ENCODE results near the gene ZMYND12. TPM values are rescaled to one million over a fixed set of nuclear protein-coding genes. Genes with fewer than 3 reads are reported as not detected.

ZMYND12 gene
- total and polyA plus RNA-seq, 4 experiments from 2014 or later = 0.28 to 3.2 (median 0.96) TPM

DNA sequence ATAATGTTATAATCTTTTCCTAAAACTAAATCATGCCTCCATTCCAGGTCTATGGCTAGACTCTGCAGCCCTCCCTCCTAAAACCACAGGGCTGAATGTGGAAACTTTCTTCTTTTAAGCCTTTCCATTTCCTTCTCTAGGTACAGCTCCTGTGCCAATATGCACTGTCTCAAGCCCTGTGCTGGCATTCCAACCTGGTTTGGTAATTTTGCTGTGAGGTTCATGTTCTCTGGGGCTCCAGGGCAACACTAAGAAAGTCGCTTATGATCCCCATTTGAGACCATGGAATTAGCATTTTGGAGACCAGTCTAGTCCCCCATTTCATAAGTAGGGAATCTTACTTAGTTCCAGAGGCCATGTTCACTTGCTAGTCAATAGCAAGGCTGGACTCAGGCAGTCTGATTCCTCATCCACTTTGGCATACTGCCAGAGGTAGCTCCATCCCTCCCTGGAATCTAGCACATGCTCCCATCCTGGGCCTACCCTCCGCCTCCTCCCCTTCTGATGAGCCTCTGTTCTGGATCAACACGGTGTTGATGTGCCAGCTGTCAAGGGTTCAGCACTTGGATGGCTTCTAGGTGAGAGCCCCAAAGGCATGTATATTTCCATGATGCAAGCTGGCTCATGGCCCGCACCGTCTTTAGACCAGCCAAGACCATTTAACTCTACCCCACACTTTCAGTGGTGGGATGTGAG is 36.5 kb downstream of the ZMYND12 start:
- no peak for DNase-seq
- no peaks in the 10 kb centered on the region for H3K4me1 Mint-ChIP-seq
- H3K4me3 Mint-ChIP-seq = no peak overlapping the region
- no peak overlapping the region for H3K27ac Mint-ChIP-seq
- no peak overlapping the region for H3K4me3 ChIP-seq (ENCODE audit: low read length in 2 of 2)
- H3K4me1 ChIP-seq (ENCODE audit: insufficient read depth, low read length) = no peaks in the 10 kb centered on the region
- H3K9me3 Mint-ChIP-seq = no peaks in the 10 kb centered on the region
- no peaks in the 10 kb centered on the region for H3K27me3 ChIP-seq (ENCODE audit: insufficient read depth, low read length)
- H3K36me3 Mint-ChIP-seq = no peaks in the 10 kb centered on the region
- H3K27ac ChIP-seq (ENCODE audit: low read depth, low read length) = no peak overlapping the region
- CTCF ChIA-PET (ENCODE audit: partially characterized antibody) = no interaction called here
- H3K36me3 ChIP-seq (ENCODE audit: insufficient read depth, low read length) = no peaks in the 10 kb centered on the region
- no peaks in the 10 kb centered on the region for H3K9me3 ChIP-seq (ENCODE audit: control insufficient read depth in 1 of 2, low read length in 2 of 2)
- intact Hi-C loops (cut with micrococcal nuclease) = no loop called here
- POLR2A ChIA-PET (ENCODE audit: partially characterized antibody) = no interaction called here
- H3K27me3 Mint-ChIP-seq = peaks cover under 1 to 9% of the 10 kb centered on the region in 2 donors

DNA sequence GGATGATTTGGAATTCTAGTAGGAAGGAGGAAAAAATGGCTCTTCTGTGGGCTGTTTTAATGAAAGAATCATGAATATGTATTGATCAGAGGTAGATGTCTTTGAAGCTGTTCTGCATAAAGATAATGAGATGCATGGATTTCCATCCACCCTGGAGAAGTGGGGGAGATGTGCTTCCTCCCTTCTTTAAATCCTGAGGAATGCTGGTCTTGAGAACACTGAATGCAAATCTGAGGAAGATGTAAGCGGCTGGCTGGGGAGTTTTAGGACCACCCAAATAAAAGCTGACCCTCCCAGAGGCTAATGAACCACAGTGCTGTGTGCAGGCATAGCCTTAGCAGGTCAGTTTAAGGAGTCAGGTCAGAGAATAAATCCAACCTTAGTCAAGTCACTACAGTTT is 37.3 kb downstream of the ZMYND12 start:
- Histone ChIP-seq H3K9me3 (ENCODE audit: control insufficient read depth in 1 of 2, low read length in 2 of 2) (no peaks in the 10 kb centered on the region), H3K36me3 (ENCODE audit: insufficient read depth, low read length) (no peaks in the 10 kb centered on the region), H3K27ac (ENCODE audit: low read depth, low read length) (no peak overlapping the region), H3K4me1 (ENCODE audit: insufficient read depth, low read length) (no peaks in the 10 kb centered on the region), H3K4me3 (ENCODE audit: low read length in 2 of 2) (no peak overlapping the region), H3K27me3 (ENCODE audit: insufficient read depth, low read length) (no peaks in the 10 kb centered on the region)
- POLR2A ChIA-PET (ENCODE audit: partially characterized antibody) = no interaction called here
- intact Hi-C loops (cut with micrococcal nuclease) = no loop called here
- Mint-ChIP-seq H3K27ac (peak overlapping the region in 1 of 7 donors; percentile 5), H3K9me3 (no peaks in the 10 kb centered on the region), H3K36me3 (no peaks in the 10 kb centered on the region), H3K4me1 (no peaks in the 10 kb centered on the region), H3K4me3 (no peak overlapping the region), H3K27me3 (peaks cover 2 to 4% of the 10 kb centered on the region in 2 donors)
- CTCF ChIA-PET (ENCODE audit: partially characterized antibody) = no interaction called here
- no peak for DNase-seq

DNA sequence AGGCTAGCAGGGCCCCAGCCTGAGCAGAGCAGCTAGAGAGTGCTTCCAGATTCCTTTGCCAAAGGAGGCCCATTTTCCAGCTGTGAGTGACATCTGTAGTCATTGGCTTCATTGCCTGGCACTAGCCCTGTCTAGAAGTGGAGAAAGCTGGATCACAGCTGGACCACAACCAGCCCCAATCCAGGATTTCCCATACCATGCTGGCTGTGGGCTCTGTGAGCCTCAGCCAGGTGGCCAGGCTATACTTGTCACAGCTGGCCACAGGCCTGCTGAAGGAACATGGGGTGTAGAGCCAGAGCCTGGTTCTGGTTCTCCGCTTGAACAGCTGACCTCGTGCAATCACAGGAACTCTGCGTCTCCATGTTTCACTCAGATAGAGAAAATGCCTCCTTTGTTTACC is 38.7 kb downstream of the ZMYND12 start:
- ChIA-PET POLR2A (ENCODE audit: partially characterized antibody) (no interaction called here), CTCF (ENCODE audit: partially characterized antibody) (no interaction called here)
- intact Hi-C loops (cut with micrococcal nuclease) = no loop called here
- Histone ChIP-seq H3K36me3 (ENCODE audit: insufficient read depth, low read length) (no peaks in the 10 kb centered on the region), H3K9me3 (ENCODE audit: control insufficient read depth in 1 of 2, low read length in 2 of 2) (no peaks in the 10 kb centered on the region), H3K4me3 (ENCODE audit: low read length in 2 of 2) (no peak overlapping the region), H3K27me3 (ENCODE audit: insufficient read depth, low read length) (no peaks in the 10 kb centered on the region), H3K4me1 (ENCODE audit: insufficient read depth, low read length) (no peaks in the 10 kb centered on the region), H3K27ac (ENCODE audit: low read depth, low read length) (no peak overlapping the region)
- H3K36me3 Mint-ChIP-seq = no peaks in the 10 kb centered on the region
- peaks cover 2 to 6% of the 10 kb centered on the region in 2 donors for H3K27me3 Mint-ChIP-seq
- DNase-seq = no peak
- H3K9me3 Mint-ChIP-seq = no peaks in the 10 kb centered on the region
- H3K4me1 Mint-ChIP-seq = no peaks in the 10 kb centered on the region
- no peak overlapping the region for H3K4me3 Mint-ChIP-seq
- no peak overlapping the region for H3K27ac Mint-ChIP-seq

- Mint-ChIP-seq H3K27me3 (peaks cover 2 to 9% of the 10 kb centered on the region in 2 donors), H3K27ac (no peak overlapping the region), H3K4me1 (no peaks in the 10 kb centered on the region), H3K9me3 (no peaks in the 10 kb centered on the region), H3K4me3 (no peak overlapping the region), H3K36me3 (no peaks in the 10 kb centered on the region)
- DNase-seq = no peak
- H3K36me3 ChIP-seq (ENCODE audit: insufficient read depth, low read length) = no peaks in the 10 kb centered on the region
- no peak overlapping the region for H3K27ac ChIP-seq (ENCODE audit: low read depth, low read length)
- H3K27me3 ChIP-seq (ENCODE audit: insufficient read depth, low read length) = no peaks in the 10 kb centered on the region
- intact Hi-C loops (cut with micrococcal nuclease) = no loop called here
- POLR2A ChIA-PET (ENCODE audit: partially characterized antibody) = no interaction called here
- H3K9me3 ChIP-seq (ENCODE audit: control insufficient read depth in 1 of 2, low read length in 2 of 2) = no peaks in the 10 kb centered on the region
- CTCF ChIA-PET (ENCODE audit: partially characterized antibody) = no interaction called here
- H3K4me3 ChIP-seq (ENCODE audit: low read length in 2 of 2) = no peak overlapping the region
- no peaks in the 10 kb centered on the region for H3K4me1 ChIP-seq (ENCODE audit: insufficient read depth, low read length)
These were observed 41.0 kb downstream of the ZMYND12 start for GRCh38 chr1:42414551-42415496.

GRCh38 chr1:42403880-42404400 is 51.9 kb downstream of the ZMYND12 start:
- Mint-ChIP-seq H3K36me3 (peaks cover 0 to 4% of the 10 kb centered on the region in 2 donors), H3K9me3 (no peaks in the 10 kb centered on the region), H3K27ac (no peak overlapping the region), H3K4me3 (no peak overlapping the region), H3K4me1 (no peaks in the 10 kb centered on the region), H3K27me3 (peaks cover 8 to 9% of the 10 kb centered on the region in 2 donors)
- no peak for DNase-seq
- no peaks in the 10 kb centered on the region for H3K9me3 ChIP-seq (ENCODE audit: control insufficient read depth in 1 of 2, low read length in 2 of 2)
- H3K27me3 ChIP-seq (ENCODE audit: insufficient read depth, low read length) = no peaks in the 10 kb centered on the region
- ChIA-PET POLR2A (ENCODE audit: partially characterized antibody) (no interaction called here), CTCF (ENCODE audit: partially characterized antibody) (interaction anchor here (1.1 to 1.5 kb wide), 2 partner anchors 33 to 230 kb away, joined by 3 read pairs; no protein-coding TSS in a partner anchor)
- H3K36me3 ChIP-seq (ENCODE audit: insufficient read depth, low read length) = no peaks in the 10 kb centered on the region
- intact Hi-C loops (cut with micrococcal nuclease) = no loop called here
- H3K27ac ChIP-seq (ENCODE audit: low read depth, low read length) = no peak overlapping the region
- no peak overlapping the region for H3K4me3 ChIP-seq (ENCODE audit: low read length in 2 of 2)
- H3K4me1 ChIP-seq (ENCODE audit: insufficient read depth, low read length) = no peaks in the 10 kb centered on the region

DNA sequence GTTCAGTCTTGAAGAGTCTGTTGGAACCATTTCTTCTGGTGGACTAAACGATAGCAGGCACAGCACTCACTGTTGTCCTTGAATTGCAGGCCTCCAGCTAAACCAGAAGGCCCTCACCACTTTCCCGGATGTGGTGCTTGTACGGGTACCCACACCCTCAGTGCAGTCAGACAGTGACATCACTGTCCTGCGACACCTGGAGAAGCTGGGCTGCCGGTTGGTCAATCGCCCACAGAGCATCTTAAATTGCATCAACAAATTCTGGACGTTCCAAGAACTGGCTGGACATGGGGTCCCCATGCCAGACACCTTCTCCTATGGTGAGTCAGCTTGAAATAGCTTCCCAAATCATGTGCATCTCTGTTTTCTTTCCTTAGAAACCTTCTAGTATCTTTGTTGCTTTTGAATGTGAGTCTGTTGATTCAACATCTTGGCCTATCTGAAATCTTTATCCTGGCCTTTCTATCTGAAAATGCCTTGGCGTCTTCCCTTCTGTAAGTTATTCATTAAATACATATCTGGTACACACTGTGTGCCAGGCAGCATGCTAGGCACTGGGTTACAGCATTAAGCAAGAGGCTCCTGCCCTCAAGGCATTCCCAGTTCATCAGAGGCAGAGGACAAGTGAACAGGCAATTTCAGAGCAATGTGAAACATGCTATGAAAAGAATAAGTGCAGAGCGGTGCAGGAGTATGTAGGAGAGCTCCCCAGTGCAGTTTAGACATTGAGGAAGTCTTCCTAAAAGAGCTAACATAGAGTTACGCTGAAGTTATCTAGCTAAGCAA is 56.3 kb downstream of the ZMYND12 start:
- Mint-ChIP-seq H3K4me3 (no peak overlapping the region), H3K27ac (no peak overlapping the region), H3K4me1 (no peaks in the 10 kb centered on the region), H3K36me3 (no peaks in the 10 kb centered on the region), H3K9me3 (no peaks in the 10 kb centered on the region), H3K27me3 (peaks cover 1 to 2% of the 10 kb centered on the region in 2 donors)
- POLR2A ChIA-PET (ENCODE audit: partially characterized antibody) = interaction anchor here (0.5 kb wide), 1 partner anchor 99 kb away, joined by 4 read pairs; no protein-coding TSS in a partner anchor
- Histone ChIP-seq H3K27ac (ENCODE audit: low read depth, low read length) (no peak overlapping the region), H3K9me3 (ENCODE audit: control insufficient read depth in 1 of 2, low read length in 2 of 2) (no peaks in the 10 kb centered on the region), H3K27me3 (ENCODE audit: insufficient read depth, low read length) (no peaks in the 10 kb centered on the region), H3K4me1 (ENCODE audit: insufficient read depth, low read length) (no peaks in the 10 kb centered on the region), H3K4me3 (ENCODE audit: low read length in 2 of 2) (no peak overlapping the region), H3K36me3 (ENCODE audit: insufficient read depth, low read length) (no peaks in the 10 kb centered on the region)
- CTCF ChIA-PET (ENCODE audit: partially characterized antibody) = no interaction called here
- DNase-seq = no peak
- intact Hi-C loops (cut with micrococcal nuclease) = no loop called here

All from CD4-positive, alpha-beta memory T cell (primary cell).